Endothelial cell of umbilical vein (primary cell): ENCODE measurements around the gene NR6A1. TPM values are rescaled to one million over a fixed set of nuclear protein-coding genes. Genes with fewer than 3 reads are reported as not detected.

Source experiments
- BruUV-seq: library from RNA; stranded (reverse); fragments of 400-500 nt; replicated peaks from 2 replicates; lab custom pipeline; 2021; lab: Mats Ljungman, UMichigan
- CTCF ChIA-PET: fragments of 300-600, 350-600 bp; sonication (Branson Sonifier 250); formaldehyde crosslinking; loops from one replicate; lab custom pipeline; 2021; ENCODE audit warnings: antibody characterized with exemption, inconsistent platforms; lab: Charles Lee
- POLR2A ChIA-PET: fragments of 300-600, 350-600 bp; sonication (Branson Sonifier 250); formaldehyde crosslinking; loops from one replicate; lab custom pipeline; 2021; ENCODE audit warnings: antibody characterized with exemption, inconsistent platforms; lab: Charles Lee
- DNase-seq: peaks from one replicate; pipeline ENCODE4 v3.0.0-alpha.2; 2011; ENCODE audit warnings: low read depth, low spot score
- FAIRE-seq: peaks from 2 replicates; lab custom pipeline; 2011; peaks lifted over from hg19 to GRCh38; lab: Jason Lieb, UNC
- H2AFZ ChIP-seq: 2 replicates; pipeline ENCODE4 v1.6.0; 2012; ENCODE audit warnings: low read depth, low read length, control low read depth, inconsistent platforms
- H3K27ac ChIP-seq: 2 replicates; pipeline ENCODE4 v1.5.1; 2011; ENCODE audit warnings: low read depth, mild to moderate bottlenecking, control low read depth, low read length, moderate library complexity; ENCODE audit not compliant: insufficient read depth
- H3K27me3 ChIP-seq, 2 experiments: 2 replicates each; pipeline versions ENCODE4 v1.6.0 to v1.6.1; 2011; ENCODE audit warnings: low read length in 2 of 2, mixed read lengths in 1 of 2; ENCODE audit not compliant: control insufficient read depth in 2 of 2, insufficient read depth in 2 of 2
- H3K36me3 ChIP-seq, 2 experiments: 2 replicates in 1 of 2; 3 replicates in 1 of 2; pipeline ENCODE4 v1.5.1; 2011; ENCODE audit warnings: low read length in 2 of 2, mild to moderate bottlenecking in 1 of 2, moderate library complexity in 1 of 2; ENCODE audit not compliant: control insufficient read depth in 2 of 2, insufficient read depth in 2 of 2; ENCODE audit errors: extremely low read depth in 1 of 2
- H3K4me1 ChIP-seq: 3 replicates; pipeline ENCODE4 v1.5.1; 2011; ENCODE audit warnings: mild to moderate bottlenecking, low read length; ENCODE audit not compliant: control insufficient read depth, insufficient read depth; ENCODE audit errors: extremely low read depth
- H3K4me2 ChIP-seq: 2 replicates; pipeline ENCODE4 v1.6.1; 2011; ENCODE audit warnings: low read length, control low read depth, mixed read lengths; ENCODE audit not compliant: insufficient read depth
- H3K4me3 ChIP-seq, 3 experiments: fragments of 200-600 bp in 1 of 3; sonication (generic), shearing (Covaris generic) in 1 of 3; replicated peaks in 1 of 3; 2 replicates each; pipeline ENCODE4 v1.5.1; 2011 to 2016; ENCODE audit warnings: control low read depth in 3 of 3, low read length in 3 of 3, mild to moderate bottlenecking in 2 of 3, inconsistent platforms in 1 of 3, low read depth in 1 of 3, moderate library complexity in 1 of 3; ENCODE audit not compliant: insufficient read depth in 1 of 3
- H3K79me2 ChIP-seq: 2 replicates; pipeline ENCODE4 v1.6.0; 2012; ENCODE audit warnings: low read length, inconsistent platforms; ENCODE audit not compliant: control insufficient read depth, insufficient read depth
- H3K9ac ChIP-seq: replicated peaks from 2 replicates; pipeline ENCODE3; 2011; ENCODE audit warnings: low read length, control low read depth; ENCODE audit not compliant: insufficient read depth; ENCODE audit errors: extremely low read depth
- H3K9me1 ChIP-seq: replicated peaks from 3 replicates; pipeline ENCODE4 v1.6.0; 2011; ENCODE audit warnings: mild to moderate bottlenecking, low read length; ENCODE audit not compliant: control insufficient read depth, insufficient read depth; ENCODE audit errors: extremely low read depth
- H3K9me3 ChIP-seq: replicated peaks from 2 replicates; pipeline ENCODE4 v1.5.1; 2012; ENCODE audit warnings: low read length, inconsistent platforms; ENCODE audit not compliant: control insufficient read depth, insufficient read depth
- H4K20me1 ChIP-seq: replicated peaks from 2 replicates; pipeline ENCODE3; 2011; ENCODE audit warnings: mild to moderate bottlenecking, low read length; ENCODE audit not compliant: control insufficient read depth, insufficient read depth; ENCODE audit errors: extremely low read depth
- CTCF ChIP-seq, 2 donors: IDR thresholded peaks; 1 replicate in 1 of 2; 2 replicates in 1 of 2; pipeline ENCODE4 v1.5.1; 2011; ENCODE audit warnings: low read length in 2 of 2, mild to moderate bottlenecking in 2 of 2, moderate library complexity in 2 of 2, control low read depth in 1 of 2, inconsistent platforms in 1 of 2, low read depth in 1 of 2; ENCODE audit not compliant: insufficient read depth in 1 of 2; ENCODE audit errors: extremely low read depth in 1 of 2
- EZH2 ChIP-seq: IDR thresholded peaks from 2 replicates; pipeline ENCODE4 v1.6.1; 2012; ENCODE audit warnings: borderline replicate concordance, low read depth, mild to moderate bottlenecking, moderate library complexity, low read length, inconsistent platforms; ENCODE audit not compliant: severe bottlenecking
- FOS ChIP-seq: IDR thresholded peaks from 2 replicates; pipeline ENCODE4 v1.6.1; 2011; ENCODE audit warnings: mild to moderate bottlenecking, low read length, moderate library complexity, borderline replicate concordance; ENCODE audit not compliant: insufficient read depth
- GATA2 ChIP-seq: IDR thresholded peaks from 2 replicates; pipeline ENCODE4 v1.7.0; 2011; ENCODE audit warnings: low read depth, mild to moderate bottlenecking, moderate library complexity, mixed read lengths, low read length; ENCODE audit not compliant: insufficient read length, insufficient read depth
- JUN ChIP-seq: IDR thresholded peaks from 2 replicates; pipeline ENCODE4 v1.6.1; 2011; ENCODE audit warnings: borderline replicate concordance, low read depth; ENCODE audit not compliant: insufficient read length, insufficient read depth
- MAX ChIP-seq: IDR thresholded peaks from 2 replicates; pipeline ENCODE4 v1.6.1; 2011; ENCODE audit not compliant: insufficient read depth, insufficient read length
- MYC ChIP-seq: IDR thresholded peaks from one replicate; pipeline ENCODE4 v1.6.1; 2011; ENCODE audit warnings: mild to moderate bottlenecking, low read depth, low read length
- POLR2A ChIP-seq: IDR thresholded peaks from 2 replicates; pipeline ENCODE4 v1.6.1; 2012; ENCODE audit warnings: low read depth, mild to moderate bottlenecking, control low read depth, low read length
- POLR2AphosphoS5 ChIP-seq: IDR thresholded peaks from 2 replicates; pipeline ENCODE4 v1.6.1; 2012; ENCODE audit warnings: low read depth, mild to moderate bottlenecking, control low read depth, low read length, moderate library complexity; ENCODE audit not compliant: insufficient read depth
- dilution Hi-C: fragments of 300-500 bp; cut with MboI; formaldehyde crosslinking; loops from one replicate; pipeline ENCODE4 v1.15.0; 2019; ENCODE audit warnings: low sequenced_read_pairs; ENCODE audit not compliant: extremely low pct_ligation_motif_present
- intact Hi-C: fragments of 100-400 bp; cut with micrococcal nuclease; formaldehyde crosslinking; loops from one replicate; pipeline ENCODE4 v1.10.0; 2022
- polyA plus RNA-seq, 4 experiments: library from polyadenylated mRNA; depleted of rRNA in 3 of 4; stranded (reverse) in 3 of 4; unstranded in 1 of 4; fragments of >200 nt; gene quantifications; 2 replicates each; pipeline versions ENCODE4 v1.2.1 to v1.2.3, GENCODE V29; 2011 to 2012; ENCODE audit warnings: missing spikeins in 1 of 4
- total RNA-seq: library from RNA; stranded (reverse); gene quantifications from 2 replicates; pipeline ENCODE4 v1.2.3, GENCODE V29; 2021

Gene NR6A1
- total and polyA plus RNA-seq, 2 donors (not counting 3 experiments of a cell fraction or from before 2014, with no cell fraction given): 0.17 to 1.2 TPM

- Histone ChIP-seq H3K4me3 (no peak overlapping the region), H3K9ac (no peak overlapping the region), H3K79me2 (no peaks in the 10 kb centered on the region), H3K27ac (no peak overlapping the region), H3K36me3 (no peaks in the 10 kb centered on the region), H3K4me2 (no peak overlapping the region), H2AFZ (no peak overlapping the region), H3K27me3 (peaks cover 13 to 21% of the 10 kb centered on the region in 2 experiments), H4K20me1 (no peaks in the 10 kb centered on the region), H3K9me1 (no peaks in the 10 kb centered on the region), H3K4me1 (no peaks in the 10 kb centered on the region), H3K9me3 (no peaks in the 10 kb centered on the region)
- no TSS peak for BruUV-seq
- ChIA-PET POLR2A (interaction anchor here (0.6 kb wide), 1 partner anchor 232 kb away, joined by 4 read pairs; no protein-coding TSS in a partner anchor), CTCF (interaction anchor here (0.6 to 9.0 kb wide), 5 partner anchors 38 to 151 kb away, joined by 3 to 439 read pairs (median 3); no protein-coding TSS in a partner anchor)
- intact Hi-C loops: no loop called here
- FAIRE-seq (no peak), DNase-seq (no peak)
- no peak for TF ChIP-seq CTCF (IDR thresholded peaks at IDR 0.05; ENCODE audit: extremely low read depth in 1 of 2, insufficient read depth in 1 of 2, low read depth in 1 of 2, low read length in 2 of 2)
- dilution Hi-C loops: no loop called here
Observed at GRCh38 chr9:124613849-124614248, 157.3 kb downstream of the NR6A1 start.

GRCh38 chr9:124611106-124611505 is 160.0 kb downstream of the NR6A1 start:
- peaks cover 13 to 23% of the 10 kb centered on the region in 2 experiments for H3K27me3 ChIP-seq
- POLR2A ChIA-PET: interaction anchor here (0.6 kb wide), 1 partner anchor 1412 kb away, joined by 8 read pairs; no protein-coding TSS in a partner anchor
- H4K20me1 ChIP-seq: no peaks in the 10 kb centered on the region
- no peak overlapping the region for H3K9ac ChIP-seq
- no peak overlapping the region for H3K27ac ChIP-seq
- H3K36me3 ChIP-seq: no peaks in the 10 kb centered on the region
- BruUV-seq: no TSS peak
- FAIRE-seq (no peak), DNase-seq (no peak)
- no peaks in the 10 kb centered on the region for H3K4me1 ChIP-seq
- no peak for TF ChIP-seq POLR2AphosphoS5
- TF ChIP-seq CTCF (IDR thresholded peaks at IDR 0.05; ENCODE audit: extremely low read depth in 1 of 2, insufficient read depth in 1 of 2, low read depth in 1 of 2, low read length in 2 of 2): no peak
- no peak for TF ChIP-seq FOS
- no peak for TF ChIP-seq GATA2
- no peak for TF ChIP-seq POLR2A
- no peak for TF ChIP-seq MYC
- no peak for TF ChIP-seq MAX
- TF ChIP-seq JUN: no peak
- no peak for TF ChIP-seq EZH2
- intact Hi-C loops (no loop called here), dilution Hi-C loops (no loop called here)
- H3K9me3 ChIP-seq: no peaks in the 10 kb centered on the region
- H3K4me2 ChIP-seq: no peak overlapping the region
- no peak overlapping the region for H3K4me3 ChIP-seq
- CTCF ChIA-PET: interaction anchor here (1.5 to 9.0 kb wide), 2 partner anchors 59 to 103 kb away, joined by 5 to 439 read pairs; no protein-coding TSS in a partner anchor
- no peak overlapping the region for H2AFZ ChIP-seq
- no peaks in the 10 kb centered on the region for H3K79me2 ChIP-seq
- H3K9me1 ChIP-seq: no peaks in the 10 kb centered on the region
